CD4-positive, alpha-beta T cell treated with Interferon gamma for 1 hour (primary cell): Measurements from ENCODE around the gene SLC30A1.
"Not testable (repeated sequence)": the region's sequence is repeated elsewhere in the genome, so short reads cannot be mapped to it uniquely, and the experiment has no call there.

ENCODE experiments used
- DNase-seq: peaks from one replicate; pipeline ENCODE4 v3.0.0-alpha.2; 2020

The SLC30A1 gene

GRCh38 chr1:211578640-211579439, at the start of gene SLC30A1:
Gene SLC30A1 (minus strand): TSS chr1:211579161. CDS start chr1:211578612, 549 bp downstream.
- DNase-seq, result peak; percentile 97

GRCh38 chr1:211628417-211628816, 49.5 kb upstream of the SLC30A1 start:
- DNase-seq, result no peak

GRCh38 chr1:211627259-211627658, 48.3 kb upstream of the SLC30A1 start:
- no peak for DNase-seq

- DNase-seq, result not testable (repeated sequence)
These were observed 46.9 kb upstream of the SLC30A1 start for GRCh38 chr1:211625866-211626265.

GRCh38 chr1:211625040-211625439, 46.1 kb upstream of the SLC30A1 start:
- peak; percentile 58 for DNase-seq

- no peak for DNase-seq
These were observed 44.6 kb upstream of the SLC30A1 start for GRCh38 chr1:211623515-211623914.

- DNase-seq, result no peak
These were observed 42.7 kb upstream of the SLC30A1 start for GRCh38 chr1:211621447-211622198.

GRCh38 chr1:211620097-211620496, 41.1 kb upstream of the SLC30A1 start:
- DNase-seq, result no peak

GRCh38 chr1:211619033-211619996, 40.4 kb upstream of the SLC30A1 start:
- DNase-seq, result no peak

GRCh38 chr1:211616965-211617297, 38.0 kb upstream of the SLC30A1 start:
- no peak for DNase-seq

GRCh38 chr1:211616231-211616964, 37.4 kb upstream of the SLC30A1 start:
- DNase-seq, result no peak

- DNase-seq, result no peak
These were observed 35.7 kb upstream of the SLC30A1 start for GRCh38 chr1:211614615-211615014.

GRCh38 chr1:211613951-211614350, 35.0 kb upstream of the SLC30A1 start:
- no peak for DNase-seq

GRCh38 chr1:211613108-211613947, 34.4 kb upstream of the SLC30A1 start:
- peak; percentile 71 for DNase-seq

- DNase-seq, result no peak
These were observed 33.8 kb upstream of the SLC30A1 start for GRCh38 chr1:211612786-211613107.

GRCh38 chr1:211611818-211612217, 32.9 kb upstream of the SLC30A1 start:
- DNase-seq, result no peak

- DNase-seq, result no peak
These were observed 32.0 kb upstream of the SLC30A1 start for GRCh38 chr1:211610779-211611556.

GRCh38 chr1:211609120-211610024, 30.4 kb upstream of the SLC30A1 start:
- DNase-seq, result no peak

GRCh38 chr1:211607754-211608473, 29.0 kb upstream of the SLC30A1 start:
- DNase-seq, result no peak
